Measurements from ENCODE around the gene MRPS27.
"Not testable (repeated sequence)": the region's sequence is repeated elsewhere in the genome, so short reads cannot be mapped to it uniquely, and the experiment has no call there.

MRPS27 gene

GRCh38 chr5:72325566-72326305 is 5.7 kb upstream of the MRPS27 start:
- DNase-seq (ENCODE audit: low read depth in 2 of 2) = no peak

DNA sequence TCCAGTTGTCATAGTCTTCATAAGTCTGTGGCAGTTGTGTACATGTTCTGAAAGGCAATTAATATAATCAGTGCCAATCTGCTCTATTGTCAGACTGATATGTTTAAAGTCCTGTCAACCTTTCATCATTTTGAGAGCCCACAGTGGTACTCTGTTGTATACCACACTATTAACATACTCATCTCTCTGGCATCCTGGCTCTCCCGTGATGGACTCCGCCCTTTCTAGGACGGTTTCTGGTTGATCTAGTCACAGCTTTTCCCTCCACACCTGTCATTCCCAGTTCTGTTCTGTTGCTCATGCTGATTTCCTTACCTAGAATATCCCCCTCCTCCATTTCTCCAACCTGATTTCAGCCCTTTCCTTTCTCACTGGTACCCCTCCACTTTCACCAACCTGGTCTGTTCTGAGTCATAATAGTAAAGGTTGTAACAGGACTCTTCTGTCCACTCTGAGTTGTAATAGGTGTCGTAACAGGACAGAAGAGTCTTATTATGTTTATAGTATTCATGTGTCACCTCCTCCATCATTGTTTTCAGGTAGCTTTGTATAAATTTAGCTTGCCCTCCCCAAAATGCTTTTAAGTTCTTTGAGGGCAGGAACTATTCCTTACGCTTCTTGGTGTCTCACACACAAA is 4.3 kb upstream of the MRPS27 start:
- DNase-seq (ENCODE audit: low read depth in 2 of 2) = no peak

DNA sequence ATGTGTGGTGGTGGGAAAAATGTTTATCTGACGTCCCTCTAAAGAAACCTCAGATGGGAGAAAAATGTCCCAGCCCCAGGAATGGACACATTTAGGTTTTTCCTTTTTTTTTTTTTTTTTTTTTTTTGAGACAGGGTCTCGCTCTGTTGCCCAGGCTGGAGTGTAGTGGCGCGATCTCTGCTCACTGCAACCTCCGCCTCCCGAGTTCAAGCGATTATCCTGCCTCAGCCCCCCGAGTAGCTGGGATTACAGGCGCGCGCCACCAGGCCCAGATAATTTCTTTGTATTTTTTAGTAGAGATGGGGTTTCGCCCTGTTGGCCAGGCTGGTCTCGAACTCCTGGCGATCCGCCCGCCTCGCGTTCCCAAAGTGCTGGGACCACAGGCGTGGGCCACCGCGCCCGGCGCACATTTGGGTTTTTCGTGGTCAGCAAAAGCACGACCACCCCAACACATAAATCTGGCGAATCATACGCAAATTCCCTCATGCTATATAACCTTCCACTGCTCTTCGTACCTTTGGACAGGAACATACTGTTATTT is 535 bp downstream of the MRPS27 start:
- peak; percentile 21 to 33 for DNase-seq (ENCODE audit: low read depth in 2 of 2)

GRCh38 chr5:72314571-72315172 is 5.4 kb downstream of the MRPS27 start:
- no peak for DNase-seq (ENCODE audit: low read depth in 2 of 2)

GRCh38 chr5:72313141-72313540 is 6.9 kb downstream of the MRPS27 start:
- no peak for DNase-seq (ENCODE audit: low read depth in 2 of 2)

DNA sequence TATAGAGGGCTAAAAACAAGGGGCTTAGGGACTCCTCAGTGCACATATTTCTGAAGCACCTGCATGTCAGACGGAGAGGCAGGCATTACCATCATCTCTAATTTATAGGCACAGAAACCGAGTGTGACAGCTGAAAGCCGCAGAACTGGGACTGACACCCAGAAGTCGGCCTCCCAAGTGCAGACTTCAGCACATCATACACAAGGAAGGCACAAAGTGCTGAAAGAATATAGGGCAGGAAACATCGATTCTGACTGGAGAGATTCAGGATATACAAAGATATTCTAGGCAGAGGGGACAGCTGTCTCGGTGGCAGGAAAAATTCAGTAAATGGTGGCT is 11.2 kb downstream of the MRPS27 start:
- no peak for DNase-seq (ENCODE audit: low read depth in 2 of 2)

DNA sequence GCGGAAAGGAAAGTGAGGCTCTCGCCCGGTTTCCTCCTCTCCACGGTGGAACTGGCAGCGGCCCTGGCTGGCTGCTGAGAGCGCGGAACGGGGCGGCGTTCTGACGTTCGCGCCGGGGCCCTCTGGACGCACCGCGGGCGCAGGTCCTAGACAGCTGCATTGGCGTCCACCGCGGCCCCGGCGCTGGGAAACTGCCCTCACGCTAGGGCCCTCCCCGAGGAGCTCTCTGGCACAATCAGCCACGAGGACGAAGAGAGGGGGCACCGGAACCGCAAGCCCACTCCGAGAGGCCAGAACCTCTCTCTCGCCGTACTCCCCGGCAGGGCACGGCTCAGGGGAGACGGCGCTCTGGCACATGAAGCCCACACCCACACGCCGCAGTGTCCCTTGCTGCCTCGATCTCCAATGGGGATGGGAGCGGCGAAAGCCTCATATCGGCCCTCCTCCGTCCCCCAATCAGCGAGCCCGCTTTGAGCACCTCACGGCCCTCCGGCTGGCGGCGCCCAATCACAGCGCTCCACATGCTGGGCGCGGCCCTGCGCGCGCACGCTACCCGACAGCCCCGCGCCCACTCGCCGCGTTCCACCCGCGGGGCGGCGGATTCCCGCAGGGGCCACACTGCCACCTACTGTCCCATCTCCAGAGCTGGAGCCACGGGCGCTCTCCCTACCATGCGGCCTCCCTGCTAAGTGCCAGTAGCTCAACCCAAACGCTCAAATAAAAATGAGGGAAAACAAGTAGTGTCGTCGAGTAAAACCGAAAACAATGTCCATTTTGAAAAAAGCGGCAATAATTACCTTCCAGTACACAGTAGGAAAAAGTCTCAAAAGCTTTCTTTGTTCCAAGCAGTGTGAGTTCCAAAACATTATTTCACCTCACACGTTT is 11.8 kb downstream of the MRPS27 start:
- DNase-seq (ENCODE audit: low read depth in 2 of 2) = peak; percentile 91 to 92

GRCh38 chr5:72307573-72307967 is 12.5 kb downstream of the MRPS27 start:
- no peak for DNase-seq (ENCODE audit: low read depth in 2 of 2)

- no peak for DNase-seq (ENCODE audit: low read depth in 2 of 2)
Observed at GRCh38 chr5:72305194-72306142, 14.6 kb downstream of the MRPS27 start.

- no peak for DNase-seq (ENCODE audit: low read depth in 2 of 2)
Observed at GRCh38 chr5:72302171-72302570, 17.9 kb downstream of the MRPS27 start.

DNA sequence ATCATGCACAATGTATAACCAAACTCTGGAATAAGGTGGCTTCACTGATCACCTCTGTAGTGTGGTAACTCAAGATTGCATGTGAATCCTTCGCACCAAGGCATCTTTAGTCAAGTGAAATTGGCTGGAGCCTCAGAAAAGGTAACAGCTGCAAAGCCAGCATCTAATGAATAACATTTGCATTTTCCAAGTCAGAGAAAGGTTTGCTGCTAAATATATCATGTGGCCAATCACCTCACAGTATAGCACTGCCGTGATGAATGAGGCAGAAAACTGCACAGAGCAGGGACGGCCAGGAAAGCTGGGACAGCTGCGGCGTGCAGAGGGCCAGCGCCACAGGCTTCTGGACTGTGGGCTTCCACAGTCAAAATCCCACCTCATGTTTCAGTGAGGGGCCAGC is 18.5 kb downstream of the MRPS27 start:
- DNase-seq (ENCODE audit: low read depth in 2 of 2) = no peak

DNA sequence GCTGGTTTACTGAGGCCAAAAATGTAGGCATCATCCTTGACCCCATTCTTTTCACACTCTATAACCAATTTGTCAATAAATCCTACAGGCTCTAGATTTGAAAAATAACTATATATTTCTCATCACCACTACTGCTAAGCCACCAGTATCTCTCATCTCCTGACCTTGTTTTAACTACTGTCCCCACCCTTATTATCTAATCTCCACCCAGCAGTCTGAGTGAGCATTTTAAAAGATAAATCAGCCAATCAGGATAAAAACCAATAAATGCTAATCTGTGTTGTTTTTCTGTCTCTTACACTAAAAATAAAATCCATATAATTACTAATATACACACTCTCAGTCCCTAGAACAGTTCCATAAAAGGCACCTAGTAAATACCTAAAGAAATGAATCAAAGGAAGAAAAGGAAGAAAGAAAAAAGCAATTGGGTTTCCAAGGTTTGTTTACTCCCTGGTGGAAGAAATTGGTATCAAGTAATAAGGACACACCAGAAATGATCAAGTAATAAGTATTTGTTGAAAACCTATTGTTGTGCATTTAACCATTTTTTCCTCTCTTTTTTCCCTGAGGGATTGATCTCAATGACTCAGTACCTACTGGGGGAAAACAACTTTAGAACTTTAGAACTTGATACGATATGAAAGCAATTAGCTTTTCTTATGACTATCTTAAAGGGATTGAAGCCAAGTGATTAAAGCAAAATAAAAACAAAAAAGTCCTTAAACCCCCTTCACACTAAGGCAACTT is 19.3 kb downstream of the MRPS27 start:
- no peak for DNase-seq (ENCODE audit: low read depth in 2 of 2)

DNA sequence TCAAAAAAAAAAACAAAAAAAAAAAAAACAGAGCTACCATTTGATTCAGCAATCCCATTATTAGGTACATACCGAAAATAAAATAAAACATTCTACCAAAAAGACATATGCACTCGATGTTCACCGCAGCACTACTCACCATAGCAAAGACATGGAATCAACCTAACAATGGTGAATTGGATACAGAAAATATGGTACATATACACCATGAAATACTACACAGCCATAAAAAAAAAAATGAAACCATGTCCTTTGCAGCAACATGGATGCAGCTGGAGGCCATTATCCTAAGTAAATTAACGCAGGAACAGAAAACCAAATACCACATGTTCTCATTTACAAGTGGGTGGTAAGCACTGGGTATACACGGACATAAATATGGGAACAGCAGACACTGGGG is 21.3 kb downstream of the MRPS27 start:
- no peak for DNase-seq (ENCODE audit: low read depth in 2 of 2)

GRCh38 chr5:72298136-72298535 is 21.9 kb downstream of the MRPS27 start:
- not testable (repeated sequence) for DNase-seq (ENCODE audit: low read depth in 2 of 2)

GRCh38 chr5:72296256-72296655 is 23.8 kb downstream of the MRPS27 start:
- DNase-seq (ENCODE audit: low read depth in 2 of 2) = no peak

- no peak for DNase-seq (ENCODE audit: low read depth in 2 of 2)
Observed at GRCh38 chr5:72295539-72295938, 24.5 kb downstream of the MRPS27 start.

GRCh38 chr5:72294473-72294872 is 25.6 kb downstream of the MRPS27 start:
- DNase-seq (ENCODE audit: low read depth in 2 of 2) = no peak

DNA sequence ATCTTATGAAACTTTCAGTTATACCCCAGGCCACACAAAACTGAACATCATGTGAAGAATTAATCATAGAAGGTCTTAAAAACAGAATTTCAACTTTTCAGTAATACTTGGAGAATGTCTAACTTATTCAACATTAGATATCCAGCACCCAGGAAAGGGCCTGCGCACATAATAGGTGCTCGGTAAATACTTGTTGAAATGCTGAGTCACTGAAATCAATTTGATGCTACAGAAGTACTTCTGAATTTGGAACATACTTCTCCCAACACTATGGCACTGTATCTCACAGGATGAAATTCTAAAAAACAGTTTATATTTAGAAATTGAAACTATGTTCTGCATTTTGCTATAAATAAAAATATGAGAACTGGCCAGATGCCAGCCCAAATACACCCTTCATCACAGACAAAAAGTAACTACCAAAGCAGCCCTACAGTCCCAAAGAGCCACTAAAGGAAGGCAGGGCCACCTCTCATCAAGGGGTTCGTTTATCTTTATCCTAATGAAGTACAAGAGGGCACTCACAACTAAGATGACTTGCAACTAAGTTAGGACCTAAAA is 26.5 kb downstream of the MRPS27 start:
- no peak for DNase-seq (ENCODE audit: low read depth in 2 of 2)

- no peak for DNase-seq (ENCODE audit: low read depth in 2 of 2)
Observed at GRCh38 chr5:72292411-72292810, 27.6 kb downstream of the MRPS27 start.

- DNase-seq (ENCODE audit: low read depth in 2 of 2) = no peak
Observed at GRCh38 chr5:72291601-72292000, 28.4 kb downstream of the MRPS27 start.

Measured in stimulated activated CD4-positive, alpha-beta T cell treated with anti-CD3 and anti-CD28 coated beads, Interleukin-1b, Interleukin-23, amount 100 ng/mL, for 4 hours (primary cell).